Inferior parietal cortex (tissue), 1 donor: ENCODE results near the gene NDUFS8.
"Not testable (repeated sequence)": the region's sequence is repeated elsewhere in the genome, so short reads cannot be mapped to it uniquely, and the experiment has no call there.

Experiments used
- DNase-seq: peaks from one replicate; pipeline ENCODE4 v3.0.0-alpha.2; 2016; ENCODE audit errors: extremely low spot score

Gene NDUFS8

DNA sequence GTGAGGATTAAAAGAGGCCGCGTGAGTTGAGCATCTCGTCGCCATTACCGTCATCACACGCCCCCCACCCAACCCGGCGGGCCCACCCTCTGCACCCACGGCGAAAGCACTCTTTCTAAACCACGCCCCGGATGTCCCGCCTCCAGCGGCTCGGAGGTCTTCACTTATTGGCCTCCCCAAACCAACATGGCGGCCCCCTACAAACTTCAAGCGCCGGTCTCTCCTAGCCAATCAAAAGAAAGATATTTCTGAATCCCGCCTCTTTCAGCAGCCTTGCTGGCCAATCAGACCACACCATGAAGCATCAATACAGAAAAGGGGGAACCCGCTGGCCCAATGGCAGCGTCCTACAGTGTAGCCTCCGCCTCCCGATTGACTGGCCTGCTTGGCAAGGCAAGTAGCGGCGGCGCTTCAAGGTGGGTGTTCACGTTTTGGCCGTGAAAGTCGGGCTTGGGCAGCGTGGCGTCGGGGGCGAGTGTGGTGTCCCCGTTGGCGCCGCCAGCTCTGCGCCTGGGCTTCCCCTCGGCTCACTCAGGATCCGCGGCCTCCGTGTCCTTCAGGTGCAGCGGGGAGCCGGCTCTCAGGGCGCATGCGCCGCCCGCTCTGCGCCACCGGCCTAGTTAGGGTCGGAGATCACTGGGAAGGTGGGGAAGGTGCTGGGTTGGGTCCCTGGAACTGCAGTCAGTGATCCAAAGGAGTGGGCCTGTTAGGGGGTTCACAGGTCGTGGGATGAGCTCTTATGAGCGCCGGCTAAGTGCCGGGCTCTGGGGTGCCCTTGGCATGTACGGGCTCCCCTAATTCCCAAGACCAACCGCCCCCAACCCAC is at the start of gene NDUFS8:
NDUFS8 (plus strand) TSS at position 364 of the 826 bp plus-strand sequence. CDS start 1,471 bp downstream, outside the sequence.
- peak; percentile 99 for DNase-seq

DNA sequence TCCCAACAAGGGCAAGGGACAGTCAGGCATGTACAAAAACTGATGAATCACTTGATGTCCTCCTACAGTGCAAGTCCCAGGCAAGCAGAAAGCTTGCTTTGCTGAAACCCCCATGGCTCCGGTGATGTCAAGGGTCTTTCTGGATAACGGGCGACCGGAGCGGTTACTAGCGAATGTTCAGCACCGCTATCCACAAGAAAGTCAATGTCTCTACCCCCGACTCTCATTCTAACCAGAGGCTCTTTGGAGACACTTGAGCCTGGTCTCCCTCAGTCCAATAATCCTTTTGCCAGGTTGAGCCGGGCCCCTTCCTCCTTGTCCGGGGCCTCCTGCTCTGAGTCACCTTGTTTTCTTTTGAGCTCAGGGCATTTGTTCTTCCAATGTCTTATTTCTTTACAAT is 49.3 kb upstream of the NDUFS8 start:
- DNase-seq: not testable (repeated sequence)

GRCh38 chr11:67982255-67982857 is 48.1 kb upstream of the NDUFS8 start:
- DNase-seq: not testable (repeated sequence)

GRCh38 chr11:67983951-67984350 is 46.5 kb upstream of the NDUFS8 start:
- no peak for DNase-seq

GRCh38 chr11:67985302-67985701 is 45.2 kb upstream of the NDUFS8 start:
- not testable (repeated sequence) for DNase-seq

GRCh38 chr11:67990546-67991346 is 39.7 kb upstream of the NDUFS8 start:
- not testable (repeated sequence) for DNase-seq

GRCh38 chr11:67991347-67992121 is 38.9 kb upstream of the NDUFS8 start:
- DNase-seq: not testable (repeated sequence)

GRCh38 chr11:67993821-67994220 is 36.7 kb upstream of the NDUFS8 start:
- DNase-seq: not testable (repeated sequence)

DNA sequence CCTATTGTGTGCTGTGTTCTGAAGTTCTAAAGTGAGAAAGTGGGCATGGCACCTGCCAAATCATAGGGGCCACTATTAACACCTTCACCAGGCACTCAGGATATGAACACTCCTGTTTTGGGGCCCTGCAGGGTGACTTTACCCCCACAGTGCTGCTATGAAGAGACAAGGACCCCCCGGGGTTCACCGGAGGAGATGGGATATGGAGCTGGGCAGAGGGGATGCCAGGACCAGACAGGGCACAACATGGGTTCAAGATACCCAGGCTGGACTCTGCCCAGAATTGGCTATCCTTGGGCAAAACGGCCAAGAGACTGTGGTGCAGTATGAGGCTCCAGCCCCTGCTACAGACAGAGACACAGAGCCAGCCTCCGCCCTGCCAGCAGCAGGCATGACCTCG is 36.1 kb upstream of the NDUFS8 start:
- not testable (repeated sequence) for DNase-seq

DNA sequence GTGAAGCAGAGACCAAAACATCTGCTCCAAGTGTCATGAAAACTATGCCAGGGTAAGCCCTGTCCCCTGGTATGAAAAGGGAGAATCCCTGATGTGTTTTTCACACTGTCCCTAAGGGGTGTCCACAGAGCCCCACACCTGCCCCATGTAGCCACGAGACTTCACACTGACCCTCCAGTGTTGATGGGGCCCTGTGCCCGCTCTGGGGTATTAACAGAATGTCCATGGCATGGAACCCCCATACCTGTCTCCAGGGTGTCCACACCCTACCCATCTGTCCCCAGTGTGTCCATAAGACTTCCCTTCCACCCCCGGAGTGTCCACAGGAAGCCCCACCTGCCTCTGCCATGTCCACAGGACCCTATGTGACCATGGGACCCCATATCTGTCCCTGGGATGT is 35.4 kb upstream of the NDUFS8 start:
- DNase-seq: not testable (repeated sequence)

DNA sequence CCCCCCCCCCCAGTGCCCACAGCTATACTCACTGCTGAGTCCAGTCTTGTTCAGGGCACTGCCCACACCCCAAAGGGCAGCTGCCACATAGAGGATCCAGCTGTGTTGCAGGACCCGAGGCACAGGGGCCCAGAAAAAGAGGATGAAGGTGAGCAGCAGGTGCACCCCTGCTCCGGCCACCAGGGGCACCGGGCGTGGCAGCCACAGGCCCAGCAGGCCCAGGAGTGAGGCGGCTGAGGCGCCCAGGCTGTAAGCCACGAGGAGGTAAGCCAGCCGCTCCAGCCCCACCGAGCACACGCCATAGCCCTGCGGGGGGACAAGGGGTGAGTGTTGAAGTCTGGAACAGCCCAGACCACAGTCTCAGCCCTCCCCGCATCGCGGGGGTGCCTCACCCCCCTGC is 34.9 kb upstream of the NDUFS8 start:
- not testable (repeated sequence) for DNase-seq

GRCh38 chr11:67996051-67996450 is 34.4 kb upstream of the NDUFS8 start:
- no peak for DNase-seq

- DNase-seq: no peak
Observed at GRCh38 chr11:67996622-67997474, 33.6 kb upstream of the NDUFS8 start.

- no peak for DNase-seq
Observed at GRCh38 chr11:67997475-67997921, 33.0 kb upstream of the NDUFS8 start.

GRCh38 chr11:67998150-67999045 is 32.1 kb upstream of the NDUFS8 start:
- no peak for DNase-seq

GRCh38 chr11:67999201-67999629 is 31.3 kb upstream of the NDUFS8 start:
- DNase-seq: no peak

- no peak for DNase-seq
Observed at GRCh38 chr11:67999704-68000103, 30.8 kb upstream of the NDUFS8 start.

DNA sequence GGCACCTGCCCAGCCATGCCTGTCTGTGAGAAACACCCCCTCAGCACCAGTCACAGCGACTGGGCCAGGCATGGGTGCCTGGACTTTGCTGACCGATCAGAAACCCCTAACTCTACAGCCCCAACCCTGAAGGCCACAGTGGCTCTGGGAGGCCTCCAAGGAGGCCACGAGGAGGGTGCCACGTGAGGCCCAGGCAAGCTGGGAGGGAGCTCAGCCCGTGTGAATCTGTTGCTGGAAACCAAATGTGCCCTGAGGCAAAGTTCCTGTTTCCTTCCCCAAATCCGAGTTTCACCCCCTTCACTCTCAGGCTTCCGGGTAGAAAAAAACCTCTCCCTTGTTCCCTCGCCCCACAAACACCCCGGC is 27.9 kb upstream of the NDUFS8 start:
- DNase-seq: no peak
